Lower lobe of right lung (tissue), 2 donors: ENCODE data around the gene SEMA3F. TPM values are rescaled to one million over a fixed set of nuclear protein-coding genes. Genes with fewer than 3 reads are reported as not detected.

ENCODE experiments used
- ATAC-seq, 2 donors: fragments of 200-7000 bp; cut with Tn5 transposase; one replicate each; pipeline ENCODE4 v1.9.1; 2020 to 2022; ENCODE audit warnings: mild to moderate bottlenecking in 2 of 2, moderate library complexity in 2 of 2
- DNase-seq: peaks from one replicate; pipeline ENCODE4 v3.0.0-alpha.2; 2020
- H3K27ac ChIP-seq: fragments of 200-600 bp; one replicate; pipeline ENCODE4 v1.8.0; 2022
- H3K27me3 ChIP-seq: fragments of 200-600 bp; one replicate; pipeline ENCODE4 v1.8.0; 2022; ENCODE audit warnings: low read depth
- H3K36me3 ChIP-seq: fragments of 200-600 bp; one replicate; pipeline ENCODE4 v1.8.0; 2022; ENCODE audit warnings: mild to moderate bottlenecking
- H3K4me1 ChIP-seq: fragments of 200-600 bp; one replicate; pipeline ENCODE4 v1.8.0; 2022
- H3K4me3 ChIP-seq: fragments of 200-600 bp; one replicate; pipeline ENCODE4 v1.8.0; 2022; ENCODE audit warnings: mild to moderate bottlenecking
- H3K9me3 ChIP-seq: fragments of 200-600 bp; one replicate; pipeline ENCODE4 v1.8.0; 2022
- CTCF ChIP-seq: fragments of 200-600 bp; IDR thresholded peaks from one replicate; pipeline ENCODE4 v1.8.0; 2022; ENCODE audit warnings: antibody characterized with exemption, mild to moderate bottlenecking
- intact Hi-C: fragments of 100-400 bp; cut with DNase I; formaldehyde crosslinking; loops from one replicate; pipeline ENCODE4 v1.11.0; 2022
- total RNA-seq: library from RNA; stranded (reverse); fragmentation: NEBNext Ultra II Directional; extraction: Animal tissue kit (Norgen Biotek cat#: 25700); gene quantifications from one replicate; pipeline ENCODE4 v1.2.1, GENCODE V29; 2021
- donor health status: DM: no; HTN: yes; CAD: no; lungs with severe emphysema.

SEMA3F gene
- total RNA-seq, 1 donor from 2014 or later, result 44.7 TPM

DNA sequence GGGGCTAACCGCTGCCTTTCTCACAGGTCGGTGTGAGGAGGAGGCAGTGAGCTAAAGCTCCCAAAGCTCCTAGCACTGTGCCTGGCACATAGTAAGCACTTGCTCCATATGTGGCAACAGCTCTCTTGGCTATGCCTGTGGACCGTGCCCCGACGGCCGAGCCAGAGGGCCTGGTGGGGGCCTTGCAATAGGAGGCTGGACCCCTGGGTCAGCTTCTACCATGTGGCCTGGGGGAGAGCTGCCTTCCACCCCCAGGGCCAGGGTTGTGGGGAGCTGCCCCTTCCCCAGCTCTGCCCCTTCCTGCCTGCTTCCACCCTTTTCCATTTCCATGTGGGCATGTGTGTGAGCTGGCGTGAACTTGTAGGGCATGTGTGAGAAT is 19.4 kb downstream of the SEMA3F start:
- Histone ChIP-seq H3K4me3 (no peak overlapping the region), H3K27me3 (no peaks in the 10 kb centered on the region), H3K4me1 (peaks cover 27% of the 10 kb centered on the region), H3K36me3 (peaks cover 21% of the 10 kb centered on the region), H3K9me3 (no peaks in the 10 kb centered on the region), H3K27ac (no peak overlapping the region)
- intact Hi-C loops, result no loop called here
- no peak for ATAC-seq
- DNase-seq, result no peak
- TF ChIP-seq CTCF, result no peak

GRCh38 chr3:50174947-50175524 is 19.9 kb downstream of the SEMA3F start:
- intact Hi-C loops, result no loop called here

GRCh38 chr3:50177346-50177745 is 22.2 kb downstream of the SEMA3F start:
- peaks cover 37% of the 10 kb centered on the region for H3K36me3 ChIP-seq
- no peak overlapping the region for H3K4me3 ChIP-seq
- intact Hi-C loops, result no loop called here
- H3K9me3 ChIP-seq, result no peaks in the 10 kb centered on the region
- no peak for DNase-seq
- no peaks in the 10 kb centered on the region for H3K27me3 ChIP-seq
- H3K27ac ChIP-seq, result no peak overlapping the region
- TF ChIP-seq CTCF, result no peak
- H3K4me1 ChIP-seq, result peaks cover 4% of the 10 kb centered on the region
- ATAC-seq, result no peak

More at GRCh38 chr3:50174947-50175524, 19.9 kb downstream of the SEMA3F start:
- Histone ChIP-seq H3K4me1 (peaks cover 21% of the 10 kb centered on the region), H3K9me3 (no peaks in the 10 kb centered on the region), H3K27me3 (no peaks in the 10 kb centered on the region), H3K4me3 (no peak overlapping the region), H3K36me3 (peaks cover 21% of the 10 kb centered on the region), H3K27ac (no peak overlapping the region)
- ATAC-seq, result peak; percentile 55 to 65
- DNase-seq, result no peak
- no peak for TF ChIP-seq CTCF

- Histone ChIP-seq H3K27ac (no peak overlapping the region), H3K9me3 (no peaks in the 10 kb centered on the region), H3K36me3 (peaks cover 39% of the 10 kb centered on the region), H3K27me3 (no peaks in the 10 kb centered on the region), H3K4me1 (no peaks in the 10 kb centered on the region), H3K4me3 (no peak overlapping the region)
- no peak for ATAC-seq
- no peak for DNase-seq
- intact Hi-C loops, result no loop called here
- TF ChIP-seq CTCF, result no peak
These were observed 24.6 kb downstream of the SEMA3F start for GRCh38 chr3:50179710-50180109.

DNA sequence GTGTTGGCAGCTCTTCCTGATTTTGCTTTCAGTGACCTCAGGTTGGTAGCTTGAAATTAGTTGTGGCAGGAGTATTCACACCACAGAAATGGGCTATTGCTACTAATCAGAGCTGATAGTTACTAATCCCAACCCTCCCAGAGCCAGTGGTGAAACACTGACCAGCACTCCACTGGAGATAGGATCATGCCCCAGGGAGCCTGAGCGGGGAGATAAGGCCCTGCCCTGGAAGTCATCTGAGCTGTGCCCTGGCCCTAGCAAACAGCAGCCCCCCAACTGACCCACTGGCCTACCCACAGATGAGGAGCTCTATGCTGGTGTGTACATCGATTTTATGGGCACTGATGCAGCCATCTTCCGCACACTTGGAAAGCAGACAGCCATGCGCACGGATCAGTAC is 26.9 kb downstream of the SEMA3F start:
- Histone ChIP-seq H3K4me1 (no peaks in the 10 kb centered on the region), H3K27ac (no peak overlapping the region), H3K9me3 (no peaks in the 10 kb centered on the region), H3K36me3 (peaks cover 48% of the 10 kb centered on the region), H3K4me3 (no peak overlapping the region), H3K27me3 (no peaks in the 10 kb centered on the region)
- no peak for TF ChIP-seq CTCF
- DNase-seq, result no peak
- intact Hi-C loops, result no loop called here
- no peak for ATAC-seq
